OCI-LY7 (cell line): ENCODE results near the gene S100A3.

Experiments
- CTCF ChIP-seq: fragments of 200-600 bp; sonication (generic); conservative IDR thresholded peaks from 2 replicates; pipeline ENCODE4 v1.5.1; 2014; ENCODE audit warnings: mild to moderate bottlenecking, antibody characterized with exemption, low read length, moderate library complexity, mixed read lengths
- EZH2phosphoT487 ChIP-seq: fragments of 200-600 bp; sonication (generic); IDR thresholded peaks from 2 replicates; pipeline ENCODE4 v1.6.1; 2018; ENCODE audit warnings: low read depth, borderline replicate concordance, mild to moderate bottlenecking, mixed run types, antibody characterized with exemption, low read length, moderate library complexity, mixed read lengths

GRCh38 chr1:153498746-153499145, 50.3 kb downstream of the S100A3 start:
- no peak for TF ChIP-seq CTCF
- TF ChIP-seq EZH2phosphoT487 = no peak
